GM21576 (cell line): ENCODE results near the gene CCSAP.
"Not testable (repeated sequence)": the region's sequence is repeated elsewhere in the genome, so short reads cannot be mapped to it uniquely, and the experiment has no call there.

Experiments used
- ATAC-seq: cut with Tn5 transposase; IDR thresholded peaks from one replicate; pipeline ENCODE4 v1.9.1; 2021; ENCODE audit warnings: mild to moderate bottlenecking, moderate library complexity; ENCODE audit not compliant: unreplicated experiment

Gene CCSAP

DNA sequence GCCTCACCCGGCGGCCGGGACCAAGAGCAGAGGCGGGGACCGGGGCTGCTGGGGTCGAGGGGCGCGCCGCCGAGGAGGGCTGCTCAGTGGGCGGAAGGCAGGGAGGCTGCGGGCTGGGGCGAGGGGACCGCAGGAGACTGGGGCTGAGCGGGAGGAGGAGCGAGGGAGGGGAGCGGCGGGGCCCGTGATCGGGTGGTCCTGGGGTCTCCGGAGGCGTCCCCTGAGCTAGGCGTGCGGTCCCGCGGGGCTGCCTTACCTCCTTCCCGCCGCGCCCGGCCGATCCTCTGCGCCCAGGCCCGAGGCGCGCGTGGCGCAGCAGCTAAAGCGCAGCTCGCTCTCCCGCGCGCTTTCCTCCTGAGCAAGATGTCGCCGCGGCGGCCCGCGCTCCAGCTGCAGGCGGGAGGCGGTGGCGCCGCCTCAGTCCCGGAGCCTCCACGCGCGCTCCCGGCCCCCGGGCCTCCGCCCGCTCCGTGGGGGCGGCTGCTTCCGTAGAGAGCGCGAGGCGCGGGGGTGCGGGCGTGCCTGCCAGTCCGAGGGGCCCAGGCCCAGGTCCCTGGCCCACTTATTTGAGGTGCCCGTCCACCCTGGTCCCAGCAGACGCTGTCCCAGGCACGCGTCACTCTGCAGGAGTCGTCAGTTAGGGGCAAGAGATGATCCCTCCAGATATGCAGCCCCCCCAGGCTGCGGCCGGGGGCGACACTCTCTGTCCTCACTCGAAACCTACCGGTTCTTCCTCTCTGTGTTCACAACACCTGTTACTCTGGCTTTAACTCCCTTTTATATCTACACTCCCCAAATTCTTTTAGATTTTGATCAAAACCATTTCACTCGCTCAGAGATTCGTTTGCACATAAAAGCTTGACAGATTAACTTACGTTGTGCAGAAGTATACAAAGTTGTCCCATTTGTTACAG lies at the start of gene CCSAP:
Gene CCSAP, minus strand, starts transcription at position 392 of the 914 bp plus-strand sequence. CDS start 582 bp downstream, outside the sequence.
- peak; percentile 37 for ATAC-seq

GRCh38 chr1:229390130-229390529 lies 47.3 kb upstream of the CCSAP start:
- ATAC-seq, result no peak

DNA sequence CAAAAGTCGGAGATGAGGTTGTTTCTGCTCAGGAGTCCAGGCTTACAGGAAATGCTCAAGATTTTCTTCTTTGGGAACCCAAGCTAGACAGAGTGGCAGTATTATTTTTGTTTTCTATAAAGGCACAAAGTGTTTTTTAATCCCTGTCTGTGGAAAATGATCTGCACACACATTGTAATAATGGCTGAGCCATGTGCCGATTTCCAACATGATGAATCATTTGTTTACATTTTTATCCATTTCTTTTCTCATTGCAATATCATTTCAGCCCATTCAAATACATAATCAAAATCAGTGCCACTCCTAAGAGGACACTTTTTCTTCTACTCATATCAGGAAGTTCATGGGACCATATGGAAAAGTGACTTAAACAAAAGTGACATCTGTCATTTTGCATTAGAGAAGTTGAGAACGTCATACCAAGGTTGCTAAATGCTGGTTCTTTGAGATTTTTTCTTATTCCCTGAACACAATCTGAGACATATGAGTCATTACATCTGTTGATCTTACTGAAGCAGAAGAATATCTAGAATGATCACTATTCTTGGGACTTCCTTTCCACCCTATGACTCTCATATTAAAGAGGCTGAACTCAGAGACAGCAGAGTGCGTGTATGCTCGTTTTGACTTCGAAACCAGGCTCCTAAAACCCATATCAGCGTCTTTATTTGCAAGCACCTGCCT lies 46.2 kb upstream of the CCSAP start:
- ATAC-seq, result no peak

- no peak for ATAC-seq
These were observed 43.1 kb upstream of the CCSAP start for GRCh38 chr1:229385853-229386456.

DNA sequence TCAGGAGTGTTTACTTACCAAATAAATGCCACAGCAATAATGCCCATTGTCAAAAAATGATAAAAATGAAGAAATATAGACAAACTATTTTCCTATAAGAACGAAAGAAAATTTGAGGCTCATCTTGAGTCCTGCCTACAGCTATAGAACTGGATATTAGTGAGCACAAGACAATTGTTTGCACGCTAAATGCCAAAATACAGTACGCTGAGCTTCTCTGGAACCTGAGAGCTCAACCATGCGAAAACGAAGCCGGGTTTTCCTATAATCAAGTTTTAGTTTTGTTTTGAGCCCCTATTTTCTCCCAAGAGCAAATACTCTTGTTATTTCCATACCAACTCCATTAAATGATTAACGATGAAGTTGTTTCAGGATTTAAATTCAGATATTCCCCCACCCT lies 42.0 kb upstream of the CCSAP start:
- no peak for ATAC-seq

- no peak for ATAC-seq
These were observed 41.1 kb upstream of the CCSAP start for GRCh38 chr1:229383961-229384360.

GRCh38 chr1:229383188-229383587 lies 40.3 kb upstream of the CCSAP start:
- no peak for ATAC-seq

DNA sequence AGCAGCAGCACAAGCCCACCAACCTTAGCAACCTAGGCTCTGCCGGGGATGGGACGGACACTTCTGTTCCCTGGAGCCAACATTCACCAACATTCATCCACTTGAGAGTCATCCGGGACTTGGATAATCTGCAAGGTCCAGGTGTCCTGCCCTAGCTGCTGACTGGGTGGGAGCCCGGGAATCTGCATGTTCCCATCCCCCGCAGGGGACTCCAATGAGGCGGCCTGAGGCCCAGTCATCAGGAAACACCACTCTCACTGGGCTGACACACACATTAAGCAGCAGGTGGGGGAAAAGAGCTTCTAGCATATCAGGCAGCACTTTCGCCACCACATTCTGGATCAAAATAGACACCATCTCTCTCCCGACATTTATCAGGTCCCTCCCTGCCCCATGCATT lies 38.4 kb upstream of the CCSAP start:
- no peak for ATAC-seq

GRCh38 chr1:229380536-229381160 lies 37.8 kb upstream of the CCSAP start:
- no peak for ATAC-seq

GRCh38 chr1:229379846-229380245 lies 37.0 kb upstream of the CCSAP start:
- no peak for ATAC-seq

GRCh38 chr1:229378586-229379367 lies 35.9 kb upstream of the CCSAP start:
- no peak for ATAC-seq

- not testable (repeated sequence) for ATAC-seq
These were observed 35.2 kb upstream of the CCSAP start for GRCh38 chr1:229378035-229378434.

- no peak for ATAC-seq
These were observed 34.6 kb upstream of the CCSAP start for GRCh38 chr1:229377429-229377828.

DNA sequence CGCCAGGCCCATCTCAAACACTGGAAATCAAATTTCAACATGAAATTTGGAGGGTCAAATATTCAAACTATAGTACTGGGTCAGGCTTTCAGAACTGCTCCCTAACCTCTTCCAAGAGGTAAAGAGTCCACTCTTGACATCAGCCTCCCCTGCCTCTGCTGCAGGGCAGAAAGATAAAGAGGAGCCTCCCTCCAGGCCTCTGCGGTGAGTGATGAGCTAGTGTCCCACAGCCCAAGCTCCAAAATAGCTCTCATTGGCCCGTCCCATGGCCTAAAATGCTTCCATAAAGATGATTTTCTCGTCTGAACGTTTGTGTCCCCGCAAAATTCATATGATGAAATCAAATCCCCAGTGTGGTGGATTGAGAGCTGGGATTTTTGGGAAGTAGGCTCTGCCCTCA lies 33.7 kb upstream of the CCSAP start:
- ATAC-seq, result no peak

DNA sequence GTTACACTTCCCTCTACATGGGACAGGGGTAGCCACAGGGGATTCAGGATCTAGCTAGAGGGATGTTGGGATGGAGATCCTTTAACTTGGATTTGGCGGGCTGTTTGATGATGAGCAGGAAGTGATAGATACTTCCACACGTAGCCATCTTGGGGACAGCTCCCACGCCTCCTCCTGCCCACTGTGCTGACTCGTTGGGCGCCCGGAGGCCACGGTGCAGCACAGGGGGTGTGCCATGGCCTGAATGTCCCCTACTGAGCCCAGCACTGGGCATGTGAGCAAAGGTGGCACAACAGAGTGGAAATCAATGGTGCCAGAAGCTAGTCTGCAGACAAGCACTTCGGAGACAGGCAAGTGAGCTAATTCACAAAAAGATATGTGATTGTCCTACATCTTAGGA lies 31.6 kb upstream of the CCSAP start:
- ATAC-seq, result no peak

GRCh38 chr1:229373395-229373794 lies 30.5 kb upstream of the CCSAP start:
- ATAC-seq, result no peak

DNA sequence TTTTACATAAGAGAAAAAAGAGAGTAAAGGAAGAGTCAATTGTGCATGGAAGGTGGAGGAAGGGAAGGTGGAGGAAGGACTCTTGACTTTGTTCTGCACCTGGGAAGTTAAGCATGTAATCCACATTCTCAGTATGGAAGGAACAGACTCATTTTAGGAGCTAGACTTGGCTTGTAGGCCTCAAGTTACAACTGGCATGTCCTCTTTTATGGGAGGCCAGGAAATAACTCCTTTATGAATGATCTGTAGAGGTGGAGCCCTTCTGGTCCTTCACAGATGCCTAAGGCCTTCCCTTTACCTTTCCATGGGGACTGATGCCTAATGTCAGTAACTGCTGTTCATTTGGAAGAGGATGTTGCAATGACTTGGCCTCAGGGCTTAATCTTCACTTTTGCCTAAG lies 29.4 kb upstream of the CCSAP start:
- no peak for ATAC-seq

DNA sequence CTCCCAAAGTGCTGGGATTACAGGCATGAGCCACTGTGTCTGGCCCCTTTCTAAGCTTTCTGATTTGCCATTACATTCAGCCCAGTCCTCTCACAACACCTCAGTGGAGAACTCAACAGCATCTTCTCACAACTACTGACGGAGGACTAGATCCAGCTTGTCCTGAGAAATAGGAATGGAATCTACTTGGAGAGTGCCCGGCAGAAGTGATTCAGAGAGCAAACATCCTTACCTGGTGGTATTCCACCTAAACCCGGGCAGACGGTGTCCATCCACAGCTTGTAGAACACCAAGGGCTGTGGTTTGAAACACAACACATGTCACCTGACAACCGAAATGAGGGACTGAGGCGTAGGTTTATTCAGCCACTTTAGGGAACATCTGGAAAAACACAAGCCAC lies 28.8 kb upstream of the CCSAP start:
- ATAC-seq, result no peak

GRCh38 chr1:229370601-229371021 lies 27.8 kb upstream of the CCSAP start:
- no peak for ATAC-seq

DNA sequence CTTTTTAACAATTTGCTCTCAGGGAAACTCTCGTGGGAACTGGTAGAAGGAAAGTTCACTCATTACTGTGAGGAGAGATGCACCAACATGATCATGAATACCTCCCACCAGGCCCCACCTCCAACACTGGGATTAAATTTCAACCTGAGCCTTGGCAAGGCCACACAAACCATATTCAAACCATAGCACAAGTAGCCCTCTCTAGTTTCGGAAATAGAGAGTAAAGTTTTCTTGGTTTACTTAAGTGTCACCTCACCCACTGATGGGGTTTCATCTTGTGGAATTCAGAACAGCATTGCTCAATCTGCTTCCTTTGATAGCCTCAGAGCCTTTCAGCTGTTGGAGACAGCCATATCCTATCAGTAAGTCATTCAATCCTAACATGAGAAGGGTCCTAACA lies 25.5 kb upstream of the CCSAP start:
- peak; percentile 69 for ATAC-seq
